GM13977 (cell line): Measurements from ENCODE around the gene IRAK3.
A peak's percentile ranks its signal among the peaks of the same experiment; 100 is the strongest.

Experiments used
- DNase-seq: peaks from one replicate; pipeline ENCODE4 v3.0.0; 2012; ENCODE audit warnings: low spot score
- in situ Hi-C: fragments of 300-500 bp; cut with MboI; formaldehyde crosslinking; loops from one replicate; pipeline ENCODE4 v1.12.0; 2022; ENCODE audit warnings: low sequenced_read_pairs, low pct_unique_long_range_greater_than_20kb, mixed read lengths, inconsistent platforms; ENCODE audit not compliant: unreplicated experiment
- TF ChIP-seq, protein P1 (sequence below): IDR thresholded peaks from 2 replicates; pipeline ENCODE4 v1.5.1; 2012; ENCODE audit warnings: mild to moderate bottlenecking, control low read depth; ENCODE audit not compliant: insufficient read depth; ENCODE audit errors: extremely low read depth, missing control alignments

Gene IRAK3

DNA sequence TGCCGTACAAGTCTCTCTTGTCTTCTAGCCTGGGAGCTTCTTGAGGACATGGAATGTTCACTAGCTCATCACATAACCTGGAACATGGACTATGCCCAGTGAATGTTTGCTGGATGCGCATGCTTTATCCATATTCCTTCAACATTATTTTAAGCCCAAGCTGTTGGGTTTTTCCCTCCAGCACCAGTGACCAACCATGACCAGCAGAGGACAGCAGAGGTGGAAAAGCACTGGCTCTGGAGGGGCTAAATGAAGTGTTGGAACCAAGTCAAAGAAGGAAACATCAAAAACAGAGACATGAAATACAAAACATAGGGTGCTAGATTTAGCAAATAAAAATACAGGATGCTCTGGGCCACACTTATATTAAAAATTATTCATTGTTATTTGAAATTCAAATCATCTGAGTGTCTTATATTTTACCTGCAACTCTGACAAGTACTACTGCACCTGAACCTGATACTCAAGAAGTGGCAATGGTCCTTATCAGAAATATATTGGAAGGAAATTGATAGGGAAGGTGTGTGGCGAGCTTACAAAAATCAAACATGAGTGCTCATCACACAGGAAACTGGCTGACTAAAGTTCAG lies 90.2 kb downstream of the IRAK3 start:
- in situ Hi-C loops, result no loop called here
- DNase-seq, result no peak
- TF ChIP-seq, protein P1, sequence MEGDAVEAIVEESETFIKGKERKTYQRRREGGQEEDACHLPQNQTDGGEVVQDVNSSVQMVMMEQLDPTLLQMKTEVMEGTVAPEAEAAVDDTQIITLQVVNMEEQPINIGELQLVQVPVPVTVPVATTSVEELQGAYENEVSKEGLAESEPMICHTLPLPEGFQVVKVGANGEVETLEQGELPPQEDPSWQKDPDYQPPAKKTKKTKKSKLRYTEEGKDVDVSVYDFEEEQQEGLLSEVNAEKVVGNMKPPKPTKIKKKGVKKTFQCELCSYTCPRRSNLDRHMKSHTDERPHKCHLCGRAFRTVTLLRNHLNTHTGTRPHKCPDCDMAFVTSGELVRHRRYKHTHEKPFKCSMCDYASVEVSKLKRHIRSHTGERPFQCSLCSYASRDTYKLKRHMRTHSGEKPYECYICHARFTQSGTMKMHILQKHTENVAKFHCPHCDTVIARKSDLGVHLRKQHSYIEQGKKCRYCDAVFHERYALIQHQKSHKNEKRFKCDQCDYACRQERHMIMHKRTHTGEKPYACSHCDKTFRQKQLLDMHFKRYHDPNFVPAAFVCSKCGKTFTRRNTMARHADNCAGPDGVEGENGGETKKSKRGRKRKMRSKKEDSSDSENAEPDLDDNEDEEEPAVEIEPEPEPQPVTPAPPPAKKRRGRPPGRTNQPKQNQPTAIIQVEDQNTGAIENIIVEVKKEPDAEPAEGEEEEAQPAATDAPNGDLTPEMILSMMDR, result peak; percentile 62

DNA sequence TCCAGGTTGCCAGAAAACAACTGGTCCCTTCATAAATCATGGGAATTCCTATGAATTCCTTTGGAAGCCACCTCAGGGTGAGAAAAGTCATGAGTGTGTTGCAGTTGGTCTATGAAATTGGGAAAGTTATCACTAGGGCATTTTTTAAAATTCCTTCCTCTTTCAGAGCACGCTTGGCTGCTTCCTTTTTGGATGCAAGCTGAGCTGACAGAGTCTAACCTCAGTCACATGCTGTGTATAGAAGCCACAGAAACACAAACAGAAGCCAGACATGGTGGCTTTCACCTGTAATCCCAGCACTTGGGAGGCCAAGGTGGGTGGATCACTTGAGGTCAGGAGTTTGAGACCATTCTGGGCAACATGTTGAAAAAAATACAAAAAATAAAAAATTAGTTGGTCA lies 91.5 kb downstream of the IRAK3 start:
- in situ Hi-C loops, result no loop called here
- TF ChIP-seq, protein P1, result no peak
- DNase-seq, result no peak

DNA sequence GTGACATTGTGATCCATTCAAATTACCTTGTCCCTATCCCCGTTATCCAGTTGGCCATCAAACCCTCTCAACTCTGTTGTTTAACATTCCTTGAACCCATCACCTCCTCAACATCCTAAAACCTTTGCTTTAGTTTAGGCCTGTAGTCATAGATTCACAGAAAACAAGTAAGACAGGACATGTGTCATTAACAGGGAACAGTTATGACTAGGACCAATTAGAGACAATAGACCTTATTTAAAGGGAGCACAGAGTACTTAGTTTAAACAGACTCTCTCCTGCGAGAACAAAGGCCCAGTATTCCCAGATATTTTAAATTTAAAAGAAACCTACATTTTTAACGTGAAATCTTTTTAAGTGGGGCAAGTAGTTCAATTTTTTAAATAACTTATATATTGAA lies 93.2 kb downstream of the IRAK3 start:
- in situ Hi-C loops, result no loop called here

DNA sequence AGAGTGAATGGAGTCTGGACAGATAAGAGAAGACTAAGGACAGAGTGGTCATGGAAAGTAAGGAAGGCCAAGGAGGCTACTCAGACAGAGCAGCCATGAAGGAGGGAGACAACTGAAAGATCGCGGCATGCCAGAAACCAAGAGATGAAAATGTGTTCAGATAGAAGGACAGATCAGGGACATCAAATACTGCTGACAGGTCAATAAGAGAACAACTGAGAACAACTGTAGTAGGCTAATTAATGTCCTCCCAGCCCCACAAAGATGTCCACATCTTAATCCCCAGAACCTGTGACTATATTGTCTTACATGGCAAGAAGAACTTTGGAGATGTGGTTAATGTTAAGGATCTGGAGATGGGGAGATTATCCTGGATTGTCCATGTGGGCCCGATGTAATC lies 98.3 kb downstream of the IRAK3 start:
- TF ChIP-seq, protein P1, result no peak
- in situ Hi-C loops, result no loop called here
- no peak for DNase-seq

More for the DNA sequence above, 93.2 kb downstream of the IRAK3 start:
- no peak for DNase-seq
- TF ChIP-seq, protein P1, result no peak

DNA sequence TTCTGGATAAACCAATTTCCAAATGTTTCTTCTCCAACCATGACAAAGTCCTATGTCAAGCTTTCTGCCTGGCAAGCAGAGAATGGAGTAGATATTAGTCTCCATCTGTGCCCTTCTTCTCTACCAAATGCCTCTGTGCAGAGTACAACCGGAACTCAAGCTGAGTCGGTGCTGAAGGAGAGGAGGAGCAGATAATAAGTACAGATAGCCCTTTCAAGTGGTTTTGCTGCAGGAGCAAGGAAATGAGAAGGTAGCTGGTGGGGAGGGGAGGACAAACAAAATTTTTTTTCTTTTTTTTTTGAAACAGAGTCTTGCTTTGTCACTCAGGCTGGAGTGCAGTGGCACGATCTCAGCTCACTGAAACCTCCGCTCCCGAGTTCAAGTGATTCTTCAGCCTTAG lies 99.1 kb downstream of the IRAK3 start:
- TF ChIP-seq, protein P1, result no peak
- DNase-seq, result no peak
- in situ Hi-C loops, result no loop called here

DNA sequence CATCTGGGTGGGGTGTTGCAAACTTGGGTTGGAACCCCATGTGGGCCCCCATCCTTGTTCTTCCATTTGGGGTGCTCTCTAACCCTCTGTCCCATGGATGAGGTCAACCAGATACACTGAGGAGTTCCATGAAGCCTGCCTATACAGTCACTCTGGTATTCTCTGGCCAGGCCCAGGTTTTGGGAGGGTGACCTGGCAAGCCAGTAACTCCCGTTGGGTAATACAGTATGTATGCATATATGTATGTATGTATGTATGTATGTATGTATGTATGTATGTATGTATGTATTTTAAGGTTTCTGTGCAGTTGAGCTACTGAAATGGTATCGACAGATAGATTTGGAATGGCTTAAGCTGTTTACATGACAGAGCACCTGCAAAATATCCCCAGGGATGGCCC lies 100.5 kb downstream of the IRAK3 start:
- TF ChIP-seq, protein P1, result no peak
- in situ Hi-C loops, result no loop called here

More for the DNA sequence above, 100.5 kb downstream of the IRAK3 start:
- DNase-seq, result no peak
